Measurements from ENCODE around the gene FCN2. TPM values are rescaled to one million over a fixed set of nuclear protein-coding genes. Genes with fewer than 3 reads are reported as not detected.

The FCN2 gene
- polyA plus RNA-seq (not detected in 3 replicates), polyA minus RNA-seq (not detected in 3 replicates)
- not detected for polyA plus RNA-seq (2011; ENCODE audit: low read depth)
- polyA plus RNA-seq (2011; cell fraction: cytosol; rRNA removed), result not detected in 2 replicates
- polyA plus RNA-seq (2011; cell fraction: nucleus; rRNA removed), result not detected in 2 replicates
- polyA plus RNA-seq (2012; ENCODE audit: low replicate concordance), result not detected in 2 replicates
- not detected for polyA minus RNA-seq (2011; cell fraction: cytosol; rRNA and poly(A)+ RNA removed)
- not detected in 2 replicates for polyA minus RNA-seq (2011; cell fraction: nucleus; rRNA and poly(A)+ RNA removed)

DNA sequence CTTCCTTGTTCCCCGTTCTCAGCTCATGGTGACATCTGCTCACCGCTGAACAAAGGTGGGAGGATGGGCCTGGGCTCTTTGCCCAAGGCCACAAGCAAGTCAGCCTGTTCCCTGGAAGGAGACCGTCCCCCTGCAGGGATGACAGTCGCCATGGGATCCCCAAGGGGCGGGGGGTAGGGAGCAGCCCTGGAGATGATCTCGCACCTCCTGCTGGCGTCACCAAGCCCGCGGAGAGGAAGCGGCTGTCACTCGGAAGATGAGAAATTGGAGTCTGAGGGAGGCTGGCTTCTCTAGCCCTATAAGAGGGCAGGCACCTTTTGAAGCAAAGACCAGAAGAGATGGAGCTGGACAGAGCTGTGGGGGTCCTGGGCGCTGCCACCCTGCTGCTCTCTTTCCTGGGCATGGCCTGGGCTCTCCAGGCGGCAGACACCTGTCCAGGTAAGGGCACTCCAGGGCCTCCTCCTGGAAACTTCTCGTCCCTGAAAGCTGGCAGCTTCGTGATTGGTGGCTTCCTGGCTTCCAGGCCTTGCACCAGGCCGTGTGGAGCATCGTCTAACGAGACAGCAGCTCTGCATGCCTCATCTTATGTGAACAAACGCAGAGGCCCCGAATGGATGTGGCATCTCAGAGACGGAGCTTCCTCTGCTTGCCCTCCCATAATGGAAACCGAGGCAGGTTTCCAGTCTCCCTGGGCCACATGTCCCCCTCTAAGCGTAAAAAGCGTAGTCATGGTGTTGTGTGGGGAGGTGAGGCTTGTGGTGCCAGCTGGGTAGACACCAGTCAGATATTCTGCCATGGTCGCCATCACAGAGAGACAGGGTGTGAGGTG, at the start of gene FCN2:
TSS of gene FCN2 (plus strand) at position 327 of the 829 bp plus-strand sequence. CDS start at position 339, 12 bp downstream.
- no peak for TF ChIP-seq CTCF (optimal IDR thresholded peaks at IDR 0.05 in 1 of 3, IDR thresholded peaks at IDR 0.05 in 1 of 3, conservative IDR thresholded peaks at IDR 0.05 in 1 of 3; ENCODE audit: extremely low read depth in 1 of 3, insufficient read depth in 2 of 3, low read length in 3 of 3)
- no peak for TF ChIP-seq EZH2 (IDR thresholded peaks at IDR 0.05; ENCODE audit: low read length)
- FAIRE-seq (no peak), DNase-seq (ENCODE audit: low read depth, low spot score) (no peak)
- Histone ChIP-seq H3K4me3 (ENCODE audit: control insufficient read depth in 2 of 3, extremely low read depth in 1 of 3, insufficient read depth in 2 of 3, low read depth in 1 of 3, low read length in 3 of 3) (no peak within 1 kb of the TSS), H3K9ac (ENCODE audit: control insufficient read depth, extremely low read depth, insufficient read depth, low read length) (no peak within 1 kb of the TSS), H3K9me3 (ENCODE audit: control insufficient read depth, low read depth, low read length) (no peaks in the 10 kb centered on the region), H3K79me2 (ENCODE audit: control insufficient read depth, insufficient read depth, low read length) (no peaks in the 10 kb centered on the region), H3K36me3 (ENCODE audit: control insufficient read depth in 2 of 2, extremely low read depth in 1 of 2, insufficient read depth in 2 of 2, low read length in 2 of 2) (no peaks in the 10 kb centered on the region), H3K27me3 (ENCODE audit: control insufficient read depth, extremely low read depth, insufficient read depth, low read length) (peaks cover 9% of the 10 kb centered on the region), H3K4me2 (ENCODE audit: control insufficient read depth, extremely low read depth, insufficient read depth, low read depth, low read length) (no peak within 1 kb of the TSS), H3K9me1 (ENCODE audit: control insufficient read depth, extremely low read depth, insufficient read depth, low read length) (no peaks in the 10 kb centered on the region), H4K20me1 (ENCODE audit: control insufficient read depth, extremely low read depth, insufficient read depth, low read length) (no peaks in the 10 kb centered on the region), H3K4me1 (ENCODE audit: control insufficient read depth, extremely low read depth, insufficient read depth, low read length) (no peaks in the 10 kb centered on the region), H2AFZ (ENCODE audit: control insufficient read depth, low read length) (no peak within 1 kb of the TSS), H3K27ac (ENCODE audit: control insufficient read depth, insufficient read depth, low read length) (no peak within 1 kb of the TSS)
- dilution Hi-C loops (cut with MboI; ENCODE audit: extremely low pct_ligation_motif_present, low sequenced_read_pairs), result no loop called here

GRCh38 chr9:134830926-134831720, 49.5 kb upstream of the FCN2 start:
- Histone ChIP-seq H3K79me2 (ENCODE audit: control insufficient read depth, insufficient read depth, low read length) (no peaks in the 10 kb centered on the region), H3K27ac (ENCODE audit: control insufficient read depth, insufficient read depth, low read length) (no peak overlapping the region), H3K9me3 (ENCODE audit: control insufficient read depth, low read depth, low read length) (no peaks in the 10 kb centered on the region), H3K27me3 (ENCODE audit: control insufficient read depth, extremely low read depth, insufficient read depth, low read length) (no peaks in the 10 kb centered on the region), H3K9me1 (ENCODE audit: control insufficient read depth, extremely low read depth, insufficient read depth, low read length) (no peaks in the 10 kb centered on the region), H3K9ac (ENCODE audit: control insufficient read depth, extremely low read depth, insufficient read depth, low read length) (no peak overlapping the region), H2AFZ (ENCODE audit: control insufficient read depth, low read length) (no peak overlapping the region), H3K4me2 (ENCODE audit: control insufficient read depth, extremely low read depth, insufficient read depth, low read depth, low read length) (no peak overlapping the region), H4K20me1 (ENCODE audit: control insufficient read depth, extremely low read depth, insufficient read depth, low read length) (no peaks in the 10 kb centered on the region), H3K4me1 (ENCODE audit: control insufficient read depth, extremely low read depth, insufficient read depth, low read length) (peaks cover 7% of the 10 kb centered on the region), H3K36me3 (ENCODE audit: control insufficient read depth in 2 of 2, extremely low read depth in 1 of 2, insufficient read depth in 2 of 2, low read length in 2 of 2) (no peaks in the 10 kb centered on the region), H3K4me3 (ENCODE audit: control insufficient read depth in 2 of 3, extremely low read depth in 1 of 3, insufficient read depth in 2 of 3, low read depth in 1 of 3, low read length in 3 of 3) (no peak overlapping the region)
- DNase-seq (ENCODE audit: low read depth, low spot score) (no peak), FAIRE-seq (no peak)
- TF ChIP-seq EZH2 (IDR thresholded peaks at IDR 0.05; ENCODE audit: low read length) (no peak), CTCF (optimal IDR thresholded peaks at IDR 0.05 in 1 of 3, IDR thresholded peaks at IDR 0.05 in 1 of 3, conservative IDR thresholded peaks at IDR 0.05 in 1 of 3; ENCODE audit: extremely low read depth in 1 of 3, insufficient read depth in 2 of 3, low read length in 3 of 3) (no peak)
- dilution Hi-C loops (cut with MboI; ENCODE audit: extremely low pct_ligation_motif_present, low sequenced_read_pairs), result no loop called here

Measured in keratinocyte (primary cell).